Fibroblast of pulmonary artery (primary cell): ENCODE measurements around the gene ADAMTSL2.

ENCODE experiments used
- DNase-seq: peaks from one replicate; pipeline ENCODE4 v3.0.0-alpha.2; 2010; ENCODE audit warnings: low read depth
- H3K4me3 ChIP-seq: replicated peaks from 2 replicates; pipeline ENCODE4 v1.5.1; 2011; ENCODE audit warnings: low read depth, mild to moderate bottlenecking, control low read depth, low read length, moderate library complexity
- TF ChIP-seq, protein P1 (sequence below): IDR thresholded peaks from 2 replicates; pipeline ENCODE4 v1.5.1; 2011; ENCODE audit warnings: mild to moderate bottlenecking, control low read depth, low read length, inconsistent platforms; ENCODE audit errors: missing control alignments

Gene ADAMTSL2

DNA sequence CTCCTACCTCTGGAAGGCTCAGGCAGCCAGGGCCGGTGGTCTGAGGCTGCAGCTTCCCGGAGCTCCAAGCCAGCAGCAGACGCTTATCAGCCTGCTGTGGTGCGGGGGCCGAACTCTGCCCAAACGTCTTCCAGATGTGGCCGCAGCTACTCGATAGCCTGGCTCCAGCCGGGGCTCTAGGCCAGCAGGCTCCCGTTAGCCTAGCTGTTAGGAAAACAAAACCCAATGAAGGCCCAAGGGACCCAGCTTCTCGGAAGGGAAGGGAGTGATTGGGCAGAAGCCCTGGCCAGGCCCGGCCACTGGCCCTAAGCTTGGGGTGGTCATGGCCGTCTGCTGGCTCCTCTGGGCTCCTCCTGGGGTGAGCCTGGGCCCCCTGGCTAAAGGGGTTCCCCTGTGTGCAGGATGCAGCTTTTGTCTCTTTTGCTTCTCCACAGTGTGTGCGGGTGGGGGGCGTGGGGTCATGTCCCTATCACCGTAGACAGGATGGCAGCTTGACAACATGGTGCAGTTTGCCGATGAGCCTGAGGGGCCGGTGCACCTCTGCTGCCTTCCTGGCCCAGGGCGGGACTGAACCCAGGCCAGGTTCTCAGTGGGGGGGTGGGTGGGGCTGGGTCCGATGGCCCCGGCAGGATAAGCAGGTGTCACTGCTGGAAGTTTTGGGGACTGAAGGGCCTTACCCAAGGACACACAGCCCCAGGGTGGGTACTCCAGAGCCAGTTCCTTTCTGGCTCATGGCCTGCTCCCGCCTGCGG lies 28.4 kb upstream of the ADAMTSL2 start:
- peak; percentile 78 for DNase-seq
- H3K4me3 ChIP-seq = no peak overlapping the region
- TF ChIP-seq, protein P1, sequence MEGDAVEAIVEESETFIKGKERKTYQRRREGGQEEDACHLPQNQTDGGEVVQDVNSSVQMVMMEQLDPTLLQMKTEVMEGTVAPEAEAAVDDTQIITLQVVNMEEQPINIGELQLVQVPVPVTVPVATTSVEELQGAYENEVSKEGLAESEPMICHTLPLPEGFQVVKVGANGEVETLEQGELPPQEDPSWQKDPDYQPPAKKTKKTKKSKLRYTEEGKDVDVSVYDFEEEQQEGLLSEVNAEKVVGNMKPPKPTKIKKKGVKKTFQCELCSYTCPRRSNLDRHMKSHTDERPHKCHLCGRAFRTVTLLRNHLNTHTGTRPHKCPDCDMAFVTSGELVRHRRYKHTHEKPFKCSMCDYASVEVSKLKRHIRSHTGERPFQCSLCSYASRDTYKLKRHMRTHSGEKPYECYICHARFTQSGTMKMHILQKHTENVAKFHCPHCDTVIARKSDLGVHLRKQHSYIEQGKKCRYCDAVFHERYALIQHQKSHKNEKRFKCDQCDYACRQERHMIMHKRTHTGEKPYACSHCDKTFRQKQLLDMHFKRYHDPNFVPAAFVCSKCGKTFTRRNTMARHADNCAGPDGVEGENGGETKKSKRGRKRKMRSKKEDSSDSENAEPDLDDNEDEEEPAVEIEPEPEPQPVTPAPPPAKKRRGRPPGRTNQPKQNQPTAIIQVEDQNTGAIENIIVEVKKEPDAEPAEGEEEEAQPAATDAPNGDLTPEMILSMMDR = no peak

DNA sequence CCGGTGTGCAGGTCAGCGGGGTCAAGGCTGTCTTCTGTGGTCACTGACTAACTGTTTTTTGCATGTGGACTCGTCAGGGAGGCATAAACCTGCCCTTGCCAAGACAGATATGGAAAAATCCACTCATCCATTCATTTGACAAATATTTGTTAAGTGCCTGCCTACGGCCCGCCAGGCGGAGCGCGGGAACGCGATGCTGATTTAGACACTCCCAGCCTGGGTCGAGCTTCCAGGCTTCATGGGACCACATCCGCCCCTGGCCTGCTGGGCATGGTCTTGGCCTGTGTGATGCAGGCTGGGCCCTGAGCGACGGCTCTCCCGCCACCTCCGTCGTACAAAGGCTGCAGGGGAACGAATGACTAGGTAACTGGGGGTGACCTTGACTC lies 27.9 kb upstream of the ADAMTSL2 start:
- TF ChIP-seq, protein P1 = peak; percentile 11
- DNase-seq = peak; percentile 73
- no peak overlapping the region for H3K4me3 ChIP-seq

DNA sequence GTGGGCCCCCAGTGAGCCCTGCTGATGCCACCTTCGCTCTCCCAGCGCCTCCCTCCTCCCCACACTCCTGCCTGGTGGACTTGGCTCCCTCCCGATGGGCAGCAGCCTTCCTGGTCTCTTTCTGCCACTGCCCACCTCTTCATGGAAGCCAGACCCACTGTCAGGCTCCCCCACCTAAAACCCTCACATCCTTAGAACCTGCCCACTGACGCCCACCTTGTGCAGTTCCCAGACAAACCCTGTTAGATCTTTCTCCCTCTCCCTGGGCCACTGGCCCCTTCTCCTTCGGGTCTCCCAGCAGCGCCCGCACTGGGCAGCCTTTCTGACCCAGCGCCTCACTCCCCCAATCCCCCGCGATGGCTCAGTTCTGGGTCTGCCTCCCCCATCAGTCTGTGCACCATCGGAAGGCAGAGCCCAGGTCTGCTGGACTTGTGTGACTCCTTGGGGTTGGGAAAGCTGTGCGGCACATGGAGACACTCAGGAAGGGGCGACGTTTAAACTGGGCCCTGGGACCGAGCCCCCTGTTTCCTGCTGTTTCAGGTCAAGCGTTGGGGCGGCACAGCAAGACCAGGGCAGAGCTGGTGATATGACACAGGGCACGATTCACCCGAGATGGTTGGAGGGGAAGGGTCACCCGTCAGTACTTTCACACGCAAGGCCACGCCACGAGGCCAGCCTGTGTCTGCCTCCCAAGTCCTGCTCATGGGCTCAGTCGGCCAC lies 27.1 kb upstream of the ADAMTSL2 start:
- H3K4me3 ChIP-seq = no peak overlapping the region
- DNase-seq = no peak
- TF ChIP-seq, protein P1 = no peak

DNA sequence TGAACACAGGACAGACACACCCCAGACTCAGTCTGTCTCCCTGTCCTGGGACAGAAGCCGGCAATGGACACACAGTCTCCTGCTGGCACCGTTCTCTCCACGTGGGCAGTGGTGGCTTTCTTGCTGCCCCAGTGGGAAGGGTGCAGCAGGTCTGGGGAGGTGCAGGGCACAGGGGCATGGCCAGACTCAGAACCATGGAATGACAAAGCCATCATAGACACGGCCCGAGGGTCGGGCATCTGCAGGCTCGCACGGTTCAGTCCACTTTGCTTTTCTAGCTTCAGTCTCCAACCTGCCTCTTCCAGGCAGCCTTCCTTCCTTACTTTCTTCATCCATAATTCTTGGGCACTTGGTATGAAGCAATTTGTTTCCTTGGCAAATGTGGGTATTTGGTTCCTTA lies 26.5 kb upstream of the ADAMTSL2 start:
- no peak overlapping the region for H3K4me3 ChIP-seq
- TF ChIP-seq, protein P1 = no peak
- no peak for DNase-seq

DNA sequence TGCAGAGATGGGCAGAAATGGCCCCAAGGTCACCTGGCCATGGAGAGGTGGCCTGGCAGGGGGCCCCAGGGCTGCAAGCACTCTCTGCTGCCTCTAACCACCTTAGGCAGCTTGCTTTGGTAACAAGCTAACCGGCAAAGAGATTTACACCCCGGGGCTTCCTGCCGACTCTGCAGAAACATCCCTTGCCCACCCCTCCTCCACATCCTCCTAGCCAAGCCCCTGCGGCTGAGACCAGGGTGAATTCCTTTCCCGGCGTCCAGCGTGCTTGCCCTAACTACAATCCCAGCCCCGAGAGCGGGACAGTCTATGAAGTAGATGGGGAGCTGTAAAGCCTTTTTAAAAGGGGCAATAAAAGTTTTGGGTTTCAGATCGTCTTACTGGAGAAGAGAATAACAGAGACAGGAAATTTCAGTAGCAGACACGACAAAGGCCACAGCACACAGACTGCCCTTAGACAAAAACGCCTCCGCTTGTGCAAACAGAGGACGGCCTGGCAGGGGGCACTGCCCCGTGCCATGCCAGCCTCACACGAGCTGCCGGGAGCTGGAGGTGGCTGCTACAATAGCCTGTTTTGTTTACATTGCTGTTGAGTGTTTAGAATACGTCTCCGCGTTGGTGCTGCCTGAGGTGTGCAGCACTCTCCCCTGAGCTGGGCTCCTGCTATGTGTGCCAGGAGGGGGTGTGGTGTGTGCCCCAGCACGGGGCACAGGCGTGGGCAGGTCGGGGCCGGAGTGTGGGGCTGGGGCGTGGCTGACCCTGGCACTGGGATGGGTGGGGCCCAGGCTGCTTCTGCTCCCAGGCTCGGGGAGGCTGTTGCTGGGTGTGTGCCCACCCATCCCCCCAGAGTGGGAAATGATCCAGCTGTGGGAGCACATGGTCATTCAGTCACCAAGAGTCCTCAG lies 25.1 kb upstream of the ADAMTSL2 start:
- TF ChIP-seq, protein P1 = no peak
- no peak for DNase-seq
- H3K4me3 ChIP-seq = no peak overlapping the region

DNA sequence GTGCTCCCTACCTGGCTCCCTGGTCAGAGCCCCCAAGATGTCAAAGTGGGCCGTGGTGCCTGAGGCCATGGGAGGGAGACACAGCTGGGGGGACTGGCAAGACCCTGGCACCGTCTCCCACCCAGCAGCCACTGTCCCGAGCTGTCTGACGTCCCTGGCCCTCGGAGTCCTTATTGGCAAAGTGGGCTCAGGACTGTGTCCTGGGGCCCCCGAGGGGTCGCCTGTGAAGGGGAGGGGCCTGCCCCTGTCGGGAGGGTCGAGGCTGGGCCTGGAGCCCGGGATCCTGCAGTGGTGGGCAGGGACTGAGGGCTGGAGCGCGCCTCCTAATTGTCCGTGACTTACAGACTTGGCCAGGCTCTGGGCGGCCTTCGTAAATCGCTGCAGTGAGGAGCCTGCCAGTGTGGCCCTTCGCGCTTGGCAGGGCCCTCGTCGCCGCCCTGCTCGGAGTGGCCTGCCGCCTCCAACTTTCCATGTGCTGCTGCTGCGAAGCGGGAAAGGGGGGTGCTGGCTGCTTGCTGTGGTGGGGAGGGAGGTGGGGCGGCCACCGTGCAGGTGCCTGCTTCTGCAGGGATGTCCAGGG lies 23.5 kb upstream of the ADAMTSL2 start:
- TF ChIP-seq, protein P1 = no peak
- H3K4me3 ChIP-seq = no peak overlapping the region
- no peak for DNase-seq
